Measurements from ENCODE around the gene GDF9. TPM values are rescaled to one million over a fixed set of nuclear protein-coding genes. Genes with fewer than 3 reads are reported as not detected.

Gene GDF9
- under 1 TPM in 2 of 4 donors, not detected in 2; 0.27 to 0.33 TPM for total RNA-seq

DNA sequence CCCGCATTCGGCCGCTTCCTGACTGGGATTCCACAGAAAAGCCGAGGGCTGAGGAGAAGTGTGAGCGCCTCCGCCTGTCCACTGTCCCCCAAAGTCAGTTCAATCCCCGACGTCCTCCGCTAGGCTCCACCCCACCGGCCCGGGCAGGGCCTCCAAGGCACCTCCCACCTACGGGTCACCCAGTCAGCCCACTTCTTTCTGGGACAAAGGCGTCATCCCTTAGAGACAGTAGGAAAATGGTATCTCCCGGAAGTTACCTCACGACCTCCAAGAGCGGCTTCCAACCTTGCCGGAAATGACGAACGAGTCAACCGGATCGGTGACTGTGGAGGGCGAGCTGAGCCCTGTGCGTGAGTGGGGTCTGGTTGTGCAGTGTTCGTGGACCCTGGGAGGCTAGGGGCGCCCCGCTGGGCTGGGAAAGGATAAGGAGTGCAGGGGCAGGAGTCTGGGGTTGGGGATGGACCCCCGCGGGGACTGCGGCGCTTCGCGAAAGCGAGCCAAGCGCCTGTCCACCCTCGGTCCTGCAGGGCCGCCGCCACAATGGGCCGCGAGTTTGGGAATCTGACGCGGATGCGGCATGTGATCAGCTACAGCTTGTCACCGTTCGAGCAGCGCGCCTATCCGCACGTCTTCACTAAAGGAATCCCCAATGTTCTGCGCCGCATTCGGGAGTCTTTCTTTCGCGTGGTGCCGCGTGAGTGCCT is at the start of gene GDF9, which contains the start of gene UQCRQ:
Gene GDF9 (minus strand): TSS at position 128 of the 704 bp plus-strand sequence. CDS start 1,936 bp downstream, outside the sequence.
Gene UQCRQ (plus strand): TSS at position 301 of the 704 bp plus-strand sequence. CDS start 240 bp downstream, at position 541.
- Histone ChIP-seq H3K4me1 (peaks cover 4 to 16% of the 10 kb centered on the region in 2 donors), H3K27ac (peak within 1 kb of the TSS; percentile 82 to 92 (median 92)), H3K9me3 (no peaks in the 10 kb centered on the region), H3K27me3 (no peaks in the 10 kb centered on the region), H3K36me3 (peaks cover 0 to 10% of the 10 kb centered on the region in 2 donors), H3K4me3 (replicated peaks in 1 of 3) (peak within 1 kb of the TSS; percentile 32 to 69 (median 67))
- DNase-seq, result peak; percentile 95 to 96
- intact Hi-C loops (cut with DNase I), result no loop called here
- TF ChIP-seq POLR2A (IDR thresholded peaks at IDR 0.05), result peak; percentile 63 to 92
- TF ChIP-seq CTCF (IDR thresholded peaks at IDR 0.05), result peak in 2 of 6 experiments; percentile 5 to 42
- WGBS, 2 donors, result 0 to 1% methylated on average over 22 to 23 of the region's 55 CpGs

GRCh38 chr5:132915681-132916080 is 49.4 kb upstream of the GDF9 start:
- 87 to 91% methylated on average over 5 of the region's 5 CpGs for WGBS, 2 donors
- H3K9me3 ChIP-seq, result no peaks in the 10 kb centered on the region

DNA sequence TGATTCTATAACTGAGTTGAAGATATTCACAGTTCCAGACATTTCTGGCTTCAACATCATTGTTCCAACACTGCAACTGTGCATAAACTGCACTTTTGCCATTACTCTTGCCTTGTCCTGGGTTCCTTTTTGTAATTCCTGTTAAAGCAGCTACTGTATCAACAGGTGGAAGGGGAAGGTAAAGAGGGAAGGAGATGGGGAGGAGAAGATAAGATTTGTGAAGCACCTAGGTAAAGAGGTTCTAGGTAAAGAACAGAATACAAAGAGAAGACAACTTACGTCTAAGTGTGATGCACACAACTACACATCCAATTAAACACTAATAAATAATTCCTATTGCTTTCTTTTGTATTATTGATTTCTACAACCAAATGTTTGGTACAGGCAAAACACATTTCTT is 43.4 kb upstream of the GDF9 start:
- TF ChIP-seq CTCF (IDR thresholded peaks at IDR 0.05) (no peak), POLR2A (IDR thresholded peaks at IDR 0.05) (no peak)
- no peaks in the 10 kb centered on the region for H3K9me3 ChIP-seq
- WGBS, 2 donors, result 90 to 91% methylated on average over 1 of the region's 1 CpG
- intact Hi-C loops (cut with DNase I), result no loop called here
- no peaks in the 10 kb centered on the region for H3K4me1 ChIP-seq
- no peak overlapping the region for H3K27ac ChIP-seq
- H3K27me3 ChIP-seq, result no peaks in the 10 kb centered on the region
- no peak overlapping the region for H3K4me3 ChIP-seq (replicated peaks in 1 of 3)
- DNase-seq, result no peak
- H3K36me3 ChIP-seq, result peaks cover 6 to 9% of the 10 kb centered on the region in 2 donors

More at GRCh38 chr5:132915681-132916080, 49.4 kb upstream of the GDF9 start:
- H3K4me3 ChIP-seq (replicated peaks in 1 of 3), result no peak overlapping the region
- TF ChIP-seq POLR2A (IDR thresholded peaks at IDR 0.05), result no peak
- TF ChIP-seq CTCF (IDR thresholded peaks at IDR 0.05), result no peak
- peaks cover 6 to 9% of the 10 kb centered on the region in 2 donors for H3K36me3 ChIP-seq
- DNase-seq, result no peak
- no peaks in the 10 kb centered on the region for H3K4me1 ChIP-seq
- H3K27me3 ChIP-seq, result no peaks in the 10 kb centered on the region
- intact Hi-C loops (cut with DNase I), result no loop called here
- no peak overlapping the region for H3K27ac ChIP-seq

DNA sequence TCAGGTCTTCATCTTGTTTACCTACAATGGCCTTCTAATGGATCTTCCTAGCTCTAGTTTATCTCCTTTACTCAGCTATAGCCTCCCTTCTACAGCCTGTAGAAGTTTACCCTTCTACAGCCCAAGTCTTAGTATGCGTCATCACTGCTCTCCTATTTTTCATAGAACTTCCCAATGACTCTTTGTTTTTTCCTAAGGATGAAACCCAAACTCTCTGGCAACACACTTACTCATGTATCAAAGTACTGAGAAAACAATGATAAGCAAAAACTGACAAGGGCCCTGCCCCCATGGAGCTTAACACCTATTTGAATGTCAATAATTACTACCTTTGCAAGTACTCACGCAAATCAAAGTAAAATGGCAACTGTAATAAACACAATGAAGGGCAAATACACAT is 40.9 kb upstream of the GDF9 start:
- TF ChIP-seq CTCF (IDR thresholded peaks at IDR 0.05) (no peak), POLR2A (IDR thresholded peaks at IDR 0.05) (no peak)
- no peaks in the 10 kb centered on the region for H3K27me3 ChIP-seq
- H3K4me3 ChIP-seq (replicated peaks in 1 of 3), result no peak overlapping the region
- no peaks in the 10 kb centered on the region for H3K4me1 ChIP-seq
- no peaks in the 10 kb centered on the region for H3K9me3 ChIP-seq
- DNase-seq, result no peak
- intact Hi-C loops (cut with DNase I), result no loop called here
- WGBS, 2 donors, result 96 to 97% methylated on average over 2 of the region's 2 CpGs
- H3K27ac ChIP-seq, result no peak overlapping the region
- peaks cover 0 to 3% of the 10 kb centered on the region in 2 donors for H3K36me3 ChIP-seq

DNA sequence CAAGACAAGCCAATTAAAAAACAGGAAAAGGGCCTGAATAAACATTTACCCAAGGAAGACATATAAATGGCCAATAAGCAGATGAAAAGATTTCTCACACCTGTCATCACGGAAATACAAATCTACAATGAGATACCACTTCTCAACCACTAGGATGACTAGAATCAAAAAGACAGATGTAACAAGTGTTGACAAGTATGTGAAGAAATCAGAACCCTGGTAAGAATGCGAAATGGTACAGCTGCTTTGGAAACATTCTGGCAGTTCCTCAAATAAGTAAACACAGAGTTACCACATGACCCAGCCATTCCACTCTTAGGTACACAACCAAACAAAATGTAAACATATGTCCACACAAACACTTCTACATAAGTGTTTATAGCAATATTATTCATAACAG is 39.7 kb upstream of the GDF9 start:
- WGBS, 2 donors, result 92 to 95% methylated on average over 2 of the region's 2 CpGs
- no peak overlapping the region for H3K27ac ChIP-seq

More for the DNA sequence above, 39.7 kb upstream of the GDF9 start:
- no peaks in the 10 kb centered on the region for H3K36me3 ChIP-seq
- no peaks in the 10 kb centered on the region for H3K27me3 ChIP-seq
- no peak for DNase-seq
- TF ChIP-seq POLR2A (IDR thresholded peaks at IDR 0.05) (no peak), CTCF (IDR thresholded peaks at IDR 0.05) (no peak)
- H3K4me3 ChIP-seq (replicated peaks in 1 of 3), result no peak overlapping the region
- intact Hi-C loops (cut with DNase I), result no loop called here
- H3K4me1 ChIP-seq, result no peaks in the 10 kb centered on the region
- no peaks in the 10 kb centered on the region for H3K9me3 ChIP-seq

Measured in thyroid gland (tissue), 4 donors.